Suppressor macrophage (primary cell): ENCODE results near the gene OSBP2.

ENCODE experiments used
- DNase-seq, 4 experiments: peaks; one replicate each; pipeline ENCODE4 v3.0.0-alpha.2; 2020 to 2022

Gene OSBP2

GRCh38 chr22:30909306-30909705 lies 214.6 kb downstream of the OSBP2 start:
- no peak for DNase-seq

DNA sequence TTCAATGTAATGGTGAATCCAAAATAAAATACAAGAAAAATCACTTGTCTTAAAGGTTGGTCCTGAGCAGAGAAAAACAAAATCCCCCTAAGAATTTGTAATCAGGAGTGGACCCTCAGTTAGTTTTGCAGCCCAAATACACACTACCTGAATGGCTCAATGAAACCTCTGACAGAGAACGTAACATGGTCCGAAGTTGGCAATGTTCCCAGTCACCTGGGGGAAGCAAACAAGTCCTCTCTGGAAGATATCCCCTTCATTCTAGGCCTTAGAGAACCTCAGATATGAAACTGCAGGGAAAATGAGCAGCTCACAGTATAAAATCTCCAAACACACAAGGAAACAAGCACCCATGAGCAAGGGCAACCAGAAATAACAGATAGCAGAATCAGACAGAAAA lies 215.7 kb downstream of the OSBP2 start:
- DNase-seq, result no peak

DNA sequence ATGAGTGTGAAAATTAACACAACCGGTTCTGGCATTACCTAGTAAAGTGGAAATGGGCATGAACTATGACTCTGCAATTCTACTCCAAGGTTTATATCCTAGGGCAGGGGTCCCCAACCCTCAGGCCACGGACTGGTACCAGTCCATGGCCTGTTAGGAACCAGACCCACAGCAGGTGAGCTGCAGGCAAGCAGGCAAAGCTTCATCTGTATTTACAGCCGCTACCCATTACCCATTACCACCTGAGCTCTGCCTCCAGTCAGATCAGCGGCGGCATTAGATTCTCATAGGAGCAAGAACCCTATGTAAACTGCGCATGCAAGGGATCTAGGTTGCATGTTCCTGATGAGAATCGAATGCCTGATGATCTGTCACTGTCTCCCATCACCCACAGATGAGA lies 224.1 kb downstream of the OSBP2 start:
- DNase-seq, result no peak

DNA sequence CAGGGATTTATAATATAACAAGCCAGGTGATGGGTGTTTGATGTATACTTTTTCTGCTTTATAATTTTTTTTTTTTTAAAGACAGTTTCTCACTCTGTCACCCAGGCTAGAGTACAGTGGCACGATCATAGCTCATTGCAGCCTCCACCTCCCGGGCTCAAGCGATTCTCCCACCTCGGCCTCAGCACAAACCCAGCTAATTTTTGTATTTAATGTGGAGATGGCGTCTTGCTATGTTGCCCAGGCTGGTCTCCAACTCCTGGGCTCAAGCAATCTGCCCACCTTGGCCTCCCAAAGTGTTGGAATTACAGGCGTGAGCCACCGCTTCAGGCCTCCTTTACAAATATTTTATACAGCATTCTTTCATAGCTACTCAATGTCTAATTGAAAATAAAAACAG lies 225.3 kb downstream of the OSBP2 start:
- no peak for DNase-seq

DNA sequence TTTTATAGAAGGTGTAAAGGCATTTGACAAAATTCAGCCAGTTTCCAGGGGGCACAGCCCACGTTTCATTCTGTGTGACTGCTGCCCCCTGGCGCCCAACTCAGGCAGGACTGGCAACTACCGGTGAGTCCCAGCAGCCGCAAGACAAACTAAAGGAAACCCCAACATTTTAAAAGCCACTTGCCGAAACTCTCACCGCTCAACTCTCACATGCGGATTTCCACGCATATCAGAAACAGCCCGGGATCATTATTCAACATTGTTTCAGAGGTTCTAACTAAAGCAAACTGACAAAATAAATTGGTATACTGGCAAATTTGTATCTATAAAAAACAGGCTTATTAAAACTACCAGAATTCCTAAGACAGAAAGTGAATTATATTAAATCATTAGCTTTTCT lies 225.7 kb downstream of the OSBP2 start:
- peak; percentile 76 to 89 (median 84) for DNase-seq

DNA sequence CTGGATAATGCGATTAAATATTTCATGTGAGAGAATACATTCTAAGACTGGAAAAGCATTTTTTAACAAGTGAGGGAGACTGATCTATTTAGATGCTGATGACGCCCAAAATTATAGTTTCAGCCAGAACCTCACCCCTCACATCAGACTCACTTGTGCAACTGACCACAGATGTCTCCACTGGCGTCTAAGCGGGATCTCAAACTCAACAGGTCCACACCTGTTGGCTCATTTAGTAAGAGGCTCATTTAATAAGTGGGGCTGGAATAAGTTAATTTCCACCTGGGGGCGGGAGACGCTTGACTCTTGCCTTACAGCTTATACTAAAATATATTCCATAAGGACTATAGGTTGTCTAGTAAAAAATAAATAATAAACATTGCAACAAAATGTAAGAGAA lies 226.4 kb downstream of the OSBP2 start:
- DNase-seq, result no peak

- peak; percentile 79 to 92 (median 86) for DNase-seq
Measured at GRCh38 chr22:30922151-30922611, 227.5 kb downstream of the OSBP2 start.

DNA sequence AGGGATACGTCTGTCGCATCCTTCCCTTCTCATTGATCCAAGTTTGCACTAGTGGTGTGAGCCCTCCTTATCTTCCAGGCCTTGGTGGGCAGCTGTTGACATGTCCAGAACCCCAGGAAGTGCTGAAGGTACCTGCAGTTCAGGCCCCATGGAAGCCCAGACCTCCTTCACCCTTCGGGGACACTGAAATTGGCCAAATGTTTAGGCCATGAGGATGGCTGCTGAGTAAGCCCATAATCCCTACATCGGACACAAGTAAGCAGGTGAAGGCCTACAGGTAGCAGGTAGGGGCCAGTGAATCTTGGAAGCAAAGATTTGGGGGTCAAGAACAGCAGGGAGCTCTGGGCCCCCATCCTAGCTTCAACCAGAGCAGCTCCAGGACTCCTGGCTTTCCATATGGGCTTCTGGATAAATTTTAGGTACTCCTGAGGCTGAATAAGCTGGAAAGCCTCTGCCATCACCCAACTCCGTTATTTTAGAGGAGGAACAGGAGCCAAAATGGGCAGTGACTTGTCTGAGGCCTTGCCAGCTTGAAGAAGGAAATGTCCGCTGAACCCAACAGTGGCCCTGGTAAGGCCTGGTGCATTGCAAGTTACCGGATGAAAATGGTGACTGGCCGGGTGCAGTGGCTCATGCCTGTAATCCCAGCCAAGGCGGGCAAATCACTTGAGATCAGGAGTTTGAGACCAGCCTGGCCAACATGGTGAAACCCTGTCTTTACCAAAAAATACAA lies 228.7 kb downstream of the OSBP2 start:
- no peak for DNase-seq

DNA sequence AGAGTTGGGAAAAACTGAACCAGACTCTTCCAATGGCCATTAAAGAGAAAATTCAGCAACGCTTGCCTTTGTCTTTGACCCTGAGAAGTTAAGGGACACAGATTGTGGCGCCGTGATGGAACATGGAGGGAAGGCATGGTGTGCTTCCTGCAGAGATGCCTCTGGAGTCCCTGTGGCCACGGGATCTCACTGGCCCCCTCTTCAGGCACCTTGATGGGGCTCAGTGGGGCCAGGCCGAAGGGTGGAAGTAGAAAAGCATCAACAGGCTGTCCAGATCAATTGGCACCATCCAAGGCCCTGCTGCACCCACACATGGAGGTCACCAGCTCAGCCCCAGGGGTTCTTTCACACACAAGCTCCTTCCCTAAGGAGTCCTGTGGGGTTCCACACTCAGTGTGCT lies 231.0 kb downstream of the OSBP2 start:
- DNase-seq, result no peak

DNA sequence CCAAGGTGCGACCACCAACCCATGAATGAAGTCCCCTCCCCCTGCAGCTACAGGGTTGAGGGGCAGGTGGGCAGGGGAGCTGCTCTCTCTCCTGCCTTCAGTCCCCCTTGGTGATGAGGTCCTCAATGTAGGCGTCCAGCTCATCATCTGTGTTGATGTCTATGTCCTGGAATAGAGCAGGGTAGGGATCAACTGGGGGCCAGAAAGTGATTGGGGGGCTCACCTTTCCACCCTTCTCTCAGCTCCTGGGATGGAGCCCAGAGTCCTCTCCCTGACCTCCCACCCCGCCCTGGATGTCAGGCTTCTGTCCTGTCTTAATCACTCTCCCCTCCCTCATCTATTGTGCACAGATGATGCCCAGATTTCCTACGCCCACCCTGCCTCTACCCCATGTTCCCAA lies 232.0 kb downstream of the OSBP2 start:
- DNase-seq, result no peak

DNA sequence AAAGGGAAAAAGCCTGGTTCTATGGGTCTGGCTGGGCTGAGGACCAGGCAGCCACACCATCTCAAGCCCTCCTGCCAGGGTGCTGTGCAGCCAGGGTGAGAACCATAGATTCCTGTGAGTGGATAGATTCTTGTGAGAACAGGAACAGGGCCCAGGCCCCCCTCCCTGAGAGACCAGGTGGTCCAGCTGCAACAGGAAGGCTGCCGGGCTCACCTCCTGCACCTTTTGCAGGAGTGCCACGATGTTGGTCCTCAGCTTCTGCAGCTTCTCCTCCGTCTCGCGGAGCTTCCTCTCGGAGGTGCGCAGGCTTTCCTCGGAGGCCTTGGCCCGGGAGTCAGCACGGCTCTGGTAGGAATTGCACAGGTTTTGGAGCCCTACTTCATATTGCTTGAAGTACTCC lies 233.1 kb downstream of the OSBP2 start:
- DNase-seq, result no peak

- DNase-seq, result no peak
Measured at GRCh38 chr22:30928401-30928800, 233.7 kb downstream of the OSBP2 start.

DNA sequence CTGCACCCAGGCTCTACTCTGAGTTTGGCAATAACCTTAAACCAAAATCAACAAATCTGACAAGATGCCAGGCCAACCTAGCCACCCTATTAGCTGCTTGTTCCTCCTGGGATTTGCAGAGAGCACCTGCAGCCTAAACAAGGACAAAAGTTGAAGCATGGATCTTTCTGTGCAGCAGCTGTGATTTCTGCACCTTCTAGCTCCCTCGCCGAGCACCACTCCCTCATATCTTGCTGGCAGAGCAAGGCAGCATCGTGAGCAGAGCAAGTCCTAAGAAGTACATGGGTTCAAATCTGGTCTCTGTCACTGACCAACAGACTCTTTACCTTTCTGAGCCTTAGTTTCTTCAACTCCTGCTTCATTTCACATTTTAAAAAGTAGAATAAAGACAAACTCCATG lies 235.6 kb downstream of the OSBP2 start:
- DNase-seq, result no peak

GRCh38 chr22:30931541-30932300 lies 237.0 kb downstream of the OSBP2 start:
- no peak for DNase-seq

- no peak for DNase-seq
Measured at GRCh38 chr22:30932661-30933060, 238.0 kb downstream of the OSBP2 start.

- no peak for DNase-seq
Measured at GRCh38 chr22:30933457-30933856, 238.8 kb downstream of the OSBP2 start.

- no peak for DNase-seq
Measured at GRCh38 chr22:30934053-30934452, 239.4 kb downstream of the OSBP2 start.

DNA sequence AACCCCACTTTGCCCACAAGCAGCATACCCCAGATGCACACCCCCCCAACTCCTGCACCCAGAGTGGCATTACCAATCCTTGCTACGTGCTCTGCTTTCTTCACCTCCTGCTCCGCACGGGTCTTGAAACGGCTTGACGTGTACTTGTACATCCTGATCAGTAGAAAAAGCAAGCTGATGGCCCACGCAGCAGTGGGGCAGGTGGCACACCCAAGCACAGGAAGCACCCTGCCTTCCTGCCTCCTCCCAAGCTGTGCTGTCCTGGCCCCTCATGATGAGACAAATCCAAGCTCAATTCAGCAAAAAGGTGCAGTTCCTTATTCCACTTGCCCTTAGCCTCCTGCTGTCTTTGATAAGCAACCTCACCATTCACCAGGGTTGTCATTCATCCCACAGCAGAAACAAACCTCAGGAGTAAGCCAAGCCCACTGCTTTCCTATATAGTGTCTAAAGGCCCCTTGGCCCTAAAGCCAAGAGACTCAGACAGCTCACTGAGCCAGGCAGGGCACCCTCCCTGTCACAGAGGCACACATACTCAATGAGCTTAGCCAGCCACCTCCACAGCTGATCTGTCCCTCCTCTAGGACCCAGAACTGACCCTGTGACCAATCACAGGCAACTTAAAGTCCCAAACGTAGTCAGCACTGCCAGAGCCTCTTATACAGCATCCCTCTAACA lies 246.2 kb downstream of the OSBP2 start:
- DNase-seq, result no peak

DNA sequence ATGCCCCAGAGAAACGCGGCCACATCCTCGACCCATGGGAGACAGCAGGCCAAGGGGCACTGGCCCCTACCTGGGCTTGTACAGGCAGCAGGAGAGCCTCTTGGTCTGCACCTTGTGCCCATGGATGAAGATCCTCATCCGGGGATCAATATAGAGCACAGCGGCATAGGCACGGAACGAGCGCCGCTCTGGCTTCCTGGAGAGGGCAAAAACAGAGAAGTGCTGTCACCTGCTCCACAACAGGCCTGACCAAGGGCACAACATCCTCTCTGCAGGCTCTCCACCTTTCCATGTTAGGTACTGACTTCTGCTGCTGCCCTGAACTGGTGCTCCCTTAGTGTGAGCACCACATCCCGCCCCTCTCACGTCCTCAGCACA lies 246.7 kb downstream of the OSBP2 start:
- DNase-seq, result no peak

DNA sequence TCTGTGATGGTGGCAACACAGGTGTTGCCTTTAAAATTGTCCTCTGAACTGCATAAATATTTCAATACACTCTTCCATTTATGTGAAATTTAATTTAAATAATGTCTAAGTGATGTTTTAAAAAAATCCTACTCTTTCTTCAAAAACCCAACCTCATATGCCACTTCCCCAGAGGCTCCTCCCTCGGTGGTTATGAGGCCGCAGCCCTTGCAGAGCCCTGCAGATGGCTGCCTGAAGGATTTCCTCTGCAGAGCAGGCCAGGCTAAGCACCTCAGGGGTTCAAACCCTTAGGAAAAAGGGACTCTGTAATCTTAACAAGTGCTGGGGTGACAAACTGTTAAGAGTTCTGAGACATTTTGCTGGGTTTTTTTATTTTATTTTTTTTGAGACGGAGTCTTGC lies 248.7 kb downstream of the OSBP2 start:
- DNase-seq, result no peak

- DNase-seq, result no peak
Measured at GRCh38 chr22:30944986-30945385, 250.3 kb downstream of the OSBP2 start.

DNA sequence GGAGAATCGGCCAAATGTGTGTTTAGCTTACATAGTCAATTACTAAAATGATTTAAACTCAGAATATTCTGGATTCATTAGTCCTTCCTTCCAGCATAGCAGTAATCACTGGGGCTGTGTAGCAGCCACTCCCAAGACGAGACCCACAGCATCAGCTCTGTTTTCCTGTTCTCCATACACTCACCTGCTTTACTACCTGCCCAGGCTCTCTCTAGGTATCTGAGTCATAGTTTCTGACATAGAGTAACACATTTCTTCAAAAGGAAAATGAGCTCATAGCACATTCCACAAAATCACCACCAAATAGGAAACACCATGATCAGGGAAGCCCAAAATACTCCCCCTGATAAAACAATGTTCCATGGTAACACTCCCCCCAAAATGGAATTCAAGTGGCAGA lies 251.0 kb downstream of the OSBP2 start:
- no peak for DNase-seq

- DNase-seq, result no peak
Measured at GRCh38 chr22:30946354-30946753, 251.7 kb downstream of the OSBP2 start.
